Measurements from ENCODE around the gene AKAP9.
"Not testable (repeated sequence)": the region's sequence is repeated elsewhere in the genome, so short reads cannot be mapped to it uniquely, and the experiment has no call there.

DNA sequence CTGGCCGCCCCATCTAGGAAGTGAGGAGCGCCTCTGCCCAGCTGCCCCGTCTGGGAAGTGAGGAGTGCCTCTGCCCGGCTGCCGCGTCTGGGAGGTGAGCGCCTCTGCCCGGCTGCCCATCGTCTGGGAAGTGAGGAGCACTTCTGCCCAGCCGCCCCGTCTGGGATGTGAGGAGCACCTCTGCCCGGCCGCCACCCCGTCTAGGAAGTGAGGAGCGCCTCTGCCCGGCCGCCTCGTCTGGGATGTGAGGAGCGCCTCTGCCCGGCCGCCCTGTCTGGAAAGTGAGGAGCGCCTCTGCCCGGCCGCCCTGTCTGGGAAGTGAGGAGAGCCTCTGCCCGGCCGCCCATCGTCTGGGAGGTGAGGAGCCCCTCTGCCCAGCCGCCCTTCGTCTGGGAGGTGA lies 86.5 kb downstream of the AKAP9 start:
- not testable (repeated sequence) for TF ChIP-seq POLR2A (IDR thresholded peaks at IDR 0.05)
- TF ChIP-seq, protein P1, sequence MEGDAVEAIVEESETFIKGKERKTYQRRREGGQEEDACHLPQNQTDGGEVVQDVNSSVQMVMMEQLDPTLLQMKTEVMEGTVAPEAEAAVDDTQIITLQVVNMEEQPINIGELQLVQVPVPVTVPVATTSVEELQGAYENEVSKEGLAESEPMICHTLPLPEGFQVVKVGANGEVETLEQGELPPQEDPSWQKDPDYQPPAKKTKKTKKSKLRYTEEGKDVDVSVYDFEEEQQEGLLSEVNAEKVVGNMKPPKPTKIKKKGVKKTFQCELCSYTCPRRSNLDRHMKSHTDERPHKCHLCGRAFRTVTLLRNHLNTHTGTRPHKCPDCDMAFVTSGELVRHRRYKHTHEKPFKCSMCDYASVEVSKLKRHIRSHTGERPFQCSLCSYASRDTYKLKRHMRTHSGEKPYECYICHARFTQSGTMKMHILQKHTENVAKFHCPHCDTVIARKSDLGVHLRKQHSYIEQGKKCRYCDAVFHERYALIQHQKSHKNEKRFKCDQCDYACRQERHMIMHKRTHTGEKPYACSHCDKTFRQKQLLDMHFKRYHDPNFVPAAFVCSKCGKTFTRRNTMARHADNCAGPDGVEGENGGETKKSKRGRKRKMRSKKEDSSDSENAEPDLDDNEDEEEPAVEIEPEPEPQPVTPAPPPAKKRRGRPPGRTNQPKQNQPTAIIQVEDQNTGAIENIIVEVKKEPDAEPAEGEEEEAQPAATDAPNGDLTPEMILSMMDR (IDR thresholded peaks at IDR 0.05) = not testable (repeated sequence)

Measured in suprapubic skin (tissue), 3 donors.